ENCODE data around the gene NTPCR.

The NTPCR gene

DNA sequence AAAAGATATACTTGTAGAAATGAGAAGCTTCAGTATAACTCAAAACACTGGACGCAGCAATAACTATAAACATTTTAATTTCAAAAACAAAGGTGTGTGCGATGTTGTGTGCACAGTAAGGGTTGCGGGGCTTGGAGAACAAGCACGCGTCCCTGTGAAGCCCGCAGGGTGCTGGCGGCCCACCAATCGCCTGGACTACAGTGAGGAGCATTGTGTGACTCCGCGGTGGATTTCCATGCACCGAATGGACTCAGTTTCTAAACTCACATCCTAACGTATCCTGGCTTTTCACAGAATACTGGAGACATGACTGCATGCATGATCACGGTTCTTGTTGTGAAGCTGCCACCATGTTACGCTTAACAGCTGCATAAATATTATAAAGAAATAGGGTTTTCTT lies 33.0 kb downstream of the NTPCR start:
- in situ Hi-C loops (cut with MboI; ENCODE audit: low sequenced_read_pairs, unreplicated experiment): no loop called here
- TF ChIP-seq, protein P1, sequence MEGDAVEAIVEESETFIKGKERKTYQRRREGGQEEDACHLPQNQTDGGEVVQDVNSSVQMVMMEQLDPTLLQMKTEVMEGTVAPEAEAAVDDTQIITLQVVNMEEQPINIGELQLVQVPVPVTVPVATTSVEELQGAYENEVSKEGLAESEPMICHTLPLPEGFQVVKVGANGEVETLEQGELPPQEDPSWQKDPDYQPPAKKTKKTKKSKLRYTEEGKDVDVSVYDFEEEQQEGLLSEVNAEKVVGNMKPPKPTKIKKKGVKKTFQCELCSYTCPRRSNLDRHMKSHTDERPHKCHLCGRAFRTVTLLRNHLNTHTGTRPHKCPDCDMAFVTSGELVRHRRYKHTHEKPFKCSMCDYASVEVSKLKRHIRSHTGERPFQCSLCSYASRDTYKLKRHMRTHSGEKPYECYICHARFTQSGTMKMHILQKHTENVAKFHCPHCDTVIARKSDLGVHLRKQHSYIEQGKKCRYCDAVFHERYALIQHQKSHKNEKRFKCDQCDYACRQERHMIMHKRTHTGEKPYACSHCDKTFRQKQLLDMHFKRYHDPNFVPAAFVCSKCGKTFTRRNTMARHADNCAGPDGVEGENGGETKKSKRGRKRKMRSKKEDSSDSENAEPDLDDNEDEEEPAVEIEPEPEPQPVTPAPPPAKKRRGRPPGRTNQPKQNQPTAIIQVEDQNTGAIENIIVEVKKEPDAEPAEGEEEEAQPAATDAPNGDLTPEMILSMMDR (IDR thresholded peaks at IDR 0.05; ENCODE audit: borderline replicate concordance, control extremely low read depth, extremely low read depth, insufficient read depth, missing control alignments): no peak
- DNase-seq (ENCODE audit: low spot score): no peak

DNA sequence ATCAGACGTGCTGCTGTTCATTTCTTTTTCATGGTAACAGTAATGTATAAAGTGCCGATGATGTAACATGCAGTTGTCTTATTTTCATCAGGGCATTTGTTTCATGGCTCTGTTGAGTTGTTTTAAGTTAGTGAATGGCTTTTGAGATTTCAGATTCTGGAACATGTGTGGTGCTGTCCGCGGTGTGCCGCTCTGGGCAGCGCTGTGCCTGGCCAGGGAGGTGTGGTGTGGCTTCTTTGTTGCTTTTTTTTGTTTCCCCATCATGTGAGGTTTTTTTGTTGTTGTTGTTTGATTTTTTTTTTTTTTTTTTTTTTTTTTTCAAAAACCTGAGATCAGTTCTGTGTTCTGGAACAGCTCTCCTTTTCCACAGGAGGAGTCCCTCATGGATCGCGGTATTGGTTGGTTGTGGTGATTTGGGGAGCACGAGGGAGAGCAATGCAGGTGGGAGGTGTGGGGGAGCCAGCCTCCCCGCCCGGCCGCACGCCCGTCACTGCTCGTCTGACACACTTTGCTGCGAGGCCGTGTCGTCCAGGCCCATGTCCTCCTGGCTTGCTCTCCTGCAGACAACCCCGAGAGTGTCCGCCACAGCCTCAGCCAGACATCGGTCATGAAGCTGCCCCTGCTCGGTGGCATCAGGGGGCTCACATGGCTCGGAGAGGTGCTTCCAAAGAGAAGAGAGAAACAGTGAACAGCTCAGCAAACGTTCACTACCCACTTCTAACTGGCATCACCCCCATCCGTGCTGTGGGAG lies 33.6 kb downstream of the NTPCR start:
- no peak for DNase-seq (ENCODE audit: low spot score)
- in situ Hi-C loops (cut with MboI; ENCODE audit: low sequenced_read_pairs, unreplicated experiment): no loop called here
- TF ChIP-seq, protein P1 (IDR thresholded peaks at IDR 0.05; ENCODE audit: borderline replicate concordance, control extremely low read depth, extremely low read depth, insufficient read depth, missing control alignments): no peak

DNA sequence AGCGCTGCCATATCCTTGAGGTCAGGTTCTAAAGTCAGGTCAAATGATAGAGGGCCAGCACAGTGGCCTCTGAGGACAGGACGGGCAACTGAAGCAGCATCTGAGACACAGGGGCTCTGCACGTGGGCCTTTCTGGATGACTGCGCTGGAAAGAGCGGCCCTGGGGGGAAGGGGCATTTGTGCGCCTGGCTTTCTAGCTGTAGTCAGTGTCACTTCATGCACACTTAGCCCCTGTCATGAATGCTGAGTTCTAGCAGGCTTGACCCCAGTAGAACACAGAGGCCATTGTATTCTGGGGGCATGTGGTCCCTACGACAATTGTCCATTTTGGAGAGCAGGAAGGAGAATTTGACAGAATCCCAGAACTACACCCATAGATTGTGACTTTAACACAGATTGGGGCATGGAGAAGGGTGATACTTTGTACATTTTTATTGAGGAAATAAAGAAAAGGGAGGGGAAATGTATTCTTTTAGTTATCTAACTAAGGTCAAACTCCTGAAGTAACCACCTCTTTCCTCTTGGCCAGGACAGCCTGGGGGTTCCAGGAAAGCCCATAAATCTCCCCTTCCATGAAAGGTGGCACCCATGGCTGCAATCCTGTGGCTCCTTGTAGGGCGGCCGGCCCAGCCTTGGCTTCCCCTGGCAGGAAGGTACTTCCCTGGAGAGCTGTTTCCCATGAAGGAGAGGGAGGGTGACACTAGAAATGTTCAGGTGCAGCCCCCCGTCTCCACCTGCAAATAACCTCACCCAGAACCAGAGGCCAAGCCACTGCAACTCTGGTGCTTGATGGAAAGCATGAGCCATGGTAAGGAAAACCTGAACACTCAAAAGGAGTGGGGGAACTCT lies 34.4 kb downstream of the NTPCR start:
- TF ChIP-seq, protein P1 (IDR thresholded peaks at IDR 0.05; ENCODE audit: borderline replicate concordance, control extremely low read depth, extremely low read depth, insufficient read depth, missing control alignments): no peak
- in situ Hi-C loops (cut with MboI; ENCODE audit: low sequenced_read_pairs, unreplicated experiment): no loop called here
- no peak for DNase-seq (ENCODE audit: low spot score)

DNA sequence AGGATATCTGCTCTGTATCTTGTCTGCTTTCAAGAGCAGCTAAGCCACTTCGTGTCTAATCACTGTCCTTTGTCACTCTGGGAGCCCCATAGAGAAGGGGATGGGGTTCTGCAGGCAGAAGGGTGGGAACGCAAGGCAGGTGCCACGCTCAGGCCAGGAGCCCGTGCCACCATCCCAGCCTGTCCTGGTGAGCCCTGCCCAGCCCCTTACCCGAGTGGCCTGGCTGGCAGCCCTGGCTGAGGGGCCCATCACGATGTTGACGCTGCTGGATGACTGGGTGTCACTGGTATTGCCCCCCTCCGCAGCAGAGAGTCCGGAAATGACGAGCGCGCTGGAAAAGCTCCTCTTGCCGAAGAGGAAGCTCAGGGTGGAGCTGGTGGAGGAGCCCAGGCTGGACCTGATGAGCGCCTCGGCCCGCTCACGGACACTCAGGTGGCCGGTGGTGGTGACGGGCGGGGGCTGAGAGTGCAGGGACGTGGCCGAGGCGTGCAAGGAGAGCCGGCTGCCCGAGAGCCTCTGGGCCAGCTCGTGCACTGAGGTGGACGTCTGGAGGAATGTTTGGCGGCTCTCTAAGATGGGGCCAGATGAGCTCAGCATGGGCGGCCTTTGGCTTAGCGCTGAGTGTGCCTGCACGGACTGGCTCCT lies 35.6 kb downstream of the NTPCR start:
- DNase-seq (ENCODE audit: low spot score): no peak
- in situ Hi-C loops (cut with MboI; ENCODE audit: low sequenced_read_pairs, unreplicated experiment): no loop called here
- TF ChIP-seq, protein P1 (IDR thresholded peaks at IDR 0.05; ENCODE audit: borderline replicate concordance, control extremely low read depth, extremely low read depth, insufficient read depth, missing control alignments): no peak

DNA sequence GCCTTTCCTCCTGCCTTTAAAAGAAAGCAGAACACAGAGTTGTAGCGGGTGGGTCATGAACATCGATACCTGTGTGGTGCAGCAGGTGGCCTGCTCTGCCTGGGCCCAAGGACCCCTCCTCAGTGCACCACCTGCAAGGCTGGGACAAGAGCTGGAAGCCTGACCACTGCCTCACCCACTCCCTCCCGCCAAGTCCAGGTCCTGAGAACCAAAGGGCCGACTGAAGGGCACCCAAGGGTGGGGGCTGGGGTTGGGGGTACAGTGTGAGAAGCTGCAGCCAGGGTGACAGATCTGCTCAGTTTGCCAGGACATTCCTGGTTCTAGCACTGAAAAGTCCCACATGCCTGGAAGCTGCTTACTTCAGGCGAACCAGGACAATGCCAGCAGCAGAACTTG lies 36.1 kb downstream of the NTPCR start:
- in situ Hi-C loops (cut with MboI; ENCODE audit: low sequenced_read_pairs, unreplicated experiment): no loop called here
- no peak for DNase-seq (ENCODE audit: low spot score)
- TF ChIP-seq, protein P1 (IDR thresholded peaks at IDR 0.05; ENCODE audit: borderline replicate concordance, control extremely low read depth, extremely low read depth, insufficient read depth, missing control alignments): no peak

DNA sequence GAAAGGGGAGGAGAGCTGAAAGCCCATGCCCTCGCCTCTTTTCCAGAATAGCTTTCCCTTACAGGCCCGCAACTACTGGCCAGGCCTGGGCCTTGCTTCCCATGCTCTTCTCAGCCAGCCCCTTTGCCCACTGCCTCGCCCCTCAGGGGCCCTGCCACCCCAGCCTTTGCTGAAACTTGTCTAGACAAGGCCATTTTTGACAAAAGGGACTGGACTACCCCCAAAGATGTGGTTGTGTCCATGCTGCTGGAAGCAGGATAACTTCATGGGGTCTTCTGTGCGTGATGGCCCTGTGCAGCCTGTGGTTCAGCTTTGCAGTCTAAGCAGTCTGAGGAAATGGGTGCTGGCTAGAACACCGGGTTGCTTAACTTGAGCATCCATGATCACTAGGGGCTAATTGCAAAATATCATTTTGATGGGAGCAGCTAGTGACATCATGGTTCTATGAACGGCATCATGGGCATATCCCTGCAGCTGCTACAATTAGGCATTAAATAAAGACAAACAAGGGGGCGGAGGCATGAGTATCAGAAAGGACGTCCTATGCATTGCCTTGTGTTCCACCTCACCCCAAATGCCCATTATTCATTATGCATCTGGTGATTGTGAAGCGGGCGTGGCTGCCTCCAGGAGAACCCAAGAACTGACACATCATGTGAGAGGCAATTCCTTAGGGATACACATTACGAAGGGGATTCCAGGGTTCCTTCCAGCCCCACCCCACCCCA lies 36.8 kb downstream of the NTPCR start:
- DNase-seq (ENCODE audit: low spot score): no peak
- in situ Hi-C loops (cut with MboI; ENCODE audit: low sequenced_read_pairs, unreplicated experiment): no loop called here
- TF ChIP-seq, protein P1 (IDR thresholded peaks at IDR 0.05; ENCODE audit: borderline replicate concordance, control extremely low read depth, extremely low read depth, insufficient read depth, missing control alignments): no peak
